GM19193 (cell line): ENCODE results near the gene WNT9B.

ENCODE experiments used
- POLR2A ChIP-seq: IDR thresholded peaks from 4 replicates; pipeline ENCODE4 v1.6.1; 2011; ENCODE audit not compliant: insufficient read depth, insufficient read length; ENCODE audit errors: extremely low read depth

WNT9B gene

DNA sequence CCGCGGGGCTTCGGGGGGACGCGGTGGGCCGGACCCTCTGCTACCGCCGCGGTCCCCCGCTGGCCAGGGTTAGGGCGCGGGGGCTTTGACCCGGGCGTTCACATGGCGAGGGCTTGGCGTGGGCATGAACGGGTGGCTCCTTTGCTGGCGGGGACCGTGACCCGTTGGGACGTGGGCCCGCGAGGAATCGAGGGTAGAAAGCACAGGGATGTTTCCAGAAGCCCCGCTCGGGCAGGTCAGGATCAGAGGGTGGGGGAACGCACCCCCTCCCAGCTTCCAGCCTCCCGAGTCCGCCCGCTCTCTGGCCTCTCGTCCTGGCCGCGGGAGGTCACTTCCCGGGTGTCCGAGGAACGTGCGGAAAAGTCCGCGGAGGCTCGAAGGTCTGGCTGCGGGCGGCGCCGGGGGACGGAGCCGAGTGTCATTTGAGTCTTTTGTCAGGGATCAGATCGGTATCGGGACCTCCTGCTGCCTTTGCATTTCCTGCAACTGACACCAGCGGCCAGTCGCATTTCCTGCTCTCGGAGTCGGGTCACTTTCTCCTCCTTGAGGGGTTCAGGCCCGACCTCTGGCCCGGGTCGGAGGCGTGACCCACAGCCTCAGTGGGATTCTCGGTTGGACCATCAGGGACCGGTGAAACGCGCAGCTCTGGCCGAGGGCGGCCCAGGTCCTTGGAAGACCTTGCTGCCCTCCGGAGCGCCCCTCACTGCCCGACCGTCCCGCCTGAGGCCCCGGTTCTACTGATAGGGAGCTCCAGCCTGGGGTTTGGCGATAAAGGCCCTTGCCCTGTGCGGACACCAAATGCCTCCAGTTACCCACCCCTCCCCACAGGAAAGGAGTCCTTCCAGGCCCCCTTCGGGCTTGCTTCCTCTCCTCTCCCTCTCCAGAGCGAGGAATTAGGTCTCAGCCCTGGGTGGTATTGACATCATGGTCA, 32.2 kb upstream of the WNT9B start:
- TF ChIP-seq POLR2A, result no peak

DNA sequence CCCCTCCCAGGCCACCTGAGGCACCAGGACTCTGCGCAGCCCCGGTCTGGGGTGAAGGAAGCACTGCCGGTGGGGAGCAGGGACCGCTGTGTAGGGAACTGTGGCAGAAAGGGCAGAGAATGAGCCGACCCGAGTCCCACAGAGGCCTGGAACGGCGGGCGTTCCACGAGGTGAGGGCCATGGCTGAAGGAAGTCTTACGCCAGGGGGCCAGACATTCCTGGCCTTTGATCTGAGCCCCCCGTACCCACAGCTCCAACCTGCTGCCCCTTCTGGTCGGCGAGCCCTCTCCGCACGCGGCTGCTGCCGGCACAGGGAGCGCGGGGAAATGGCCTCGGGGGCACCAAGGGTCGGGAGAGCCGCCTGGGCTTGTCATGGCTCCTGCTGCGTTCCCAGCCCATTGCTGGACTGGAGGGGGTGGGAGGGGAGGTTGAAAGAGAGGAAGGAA, 31.5 kb upstream of the WNT9B start:
- TF ChIP-seq POLR2A, result no peak

DNA sequence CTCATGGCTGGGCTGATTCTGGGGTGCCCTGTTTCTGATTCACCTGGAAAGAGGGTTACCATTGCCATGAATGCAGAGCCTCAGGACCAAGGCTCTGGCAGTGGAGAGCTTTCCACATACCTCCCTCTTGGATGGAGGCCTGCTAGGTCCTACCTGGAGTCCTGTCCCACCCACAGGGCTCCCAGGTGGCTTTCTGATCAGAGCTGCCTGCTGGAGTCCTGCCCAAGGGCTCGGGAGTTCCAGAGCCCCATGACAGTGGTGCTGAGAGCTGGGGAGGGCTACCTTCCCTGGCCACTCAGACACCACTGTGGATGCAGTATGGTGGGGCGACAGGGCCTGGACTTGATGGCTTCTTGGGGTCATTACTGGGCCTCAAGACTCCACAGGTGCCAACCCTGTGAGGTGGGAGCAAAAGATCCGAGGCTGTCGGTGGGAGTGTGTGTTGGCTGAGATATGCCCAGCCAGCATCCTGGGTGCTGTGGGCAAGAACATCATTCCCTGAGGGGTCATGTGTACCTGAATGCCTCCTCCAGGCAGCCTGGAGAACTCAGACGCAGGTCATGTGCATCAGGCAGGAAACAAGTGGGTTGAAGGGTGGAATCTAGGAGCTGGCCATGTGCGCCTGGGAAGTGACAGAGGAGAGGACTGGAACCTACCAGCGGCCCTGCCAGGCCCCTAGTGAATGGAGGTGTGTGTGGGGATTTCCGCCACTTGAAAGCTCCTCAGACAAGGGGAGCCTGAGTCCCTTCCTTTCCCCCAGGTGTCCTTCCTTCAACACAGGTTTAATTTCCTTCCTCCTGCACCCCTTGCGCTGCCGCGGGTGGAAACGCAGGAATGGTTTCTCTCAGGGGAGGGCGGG, 30.6 kb upstream of the WNT9B start:
- no peak for TF ChIP-seq POLR2A

DNA sequence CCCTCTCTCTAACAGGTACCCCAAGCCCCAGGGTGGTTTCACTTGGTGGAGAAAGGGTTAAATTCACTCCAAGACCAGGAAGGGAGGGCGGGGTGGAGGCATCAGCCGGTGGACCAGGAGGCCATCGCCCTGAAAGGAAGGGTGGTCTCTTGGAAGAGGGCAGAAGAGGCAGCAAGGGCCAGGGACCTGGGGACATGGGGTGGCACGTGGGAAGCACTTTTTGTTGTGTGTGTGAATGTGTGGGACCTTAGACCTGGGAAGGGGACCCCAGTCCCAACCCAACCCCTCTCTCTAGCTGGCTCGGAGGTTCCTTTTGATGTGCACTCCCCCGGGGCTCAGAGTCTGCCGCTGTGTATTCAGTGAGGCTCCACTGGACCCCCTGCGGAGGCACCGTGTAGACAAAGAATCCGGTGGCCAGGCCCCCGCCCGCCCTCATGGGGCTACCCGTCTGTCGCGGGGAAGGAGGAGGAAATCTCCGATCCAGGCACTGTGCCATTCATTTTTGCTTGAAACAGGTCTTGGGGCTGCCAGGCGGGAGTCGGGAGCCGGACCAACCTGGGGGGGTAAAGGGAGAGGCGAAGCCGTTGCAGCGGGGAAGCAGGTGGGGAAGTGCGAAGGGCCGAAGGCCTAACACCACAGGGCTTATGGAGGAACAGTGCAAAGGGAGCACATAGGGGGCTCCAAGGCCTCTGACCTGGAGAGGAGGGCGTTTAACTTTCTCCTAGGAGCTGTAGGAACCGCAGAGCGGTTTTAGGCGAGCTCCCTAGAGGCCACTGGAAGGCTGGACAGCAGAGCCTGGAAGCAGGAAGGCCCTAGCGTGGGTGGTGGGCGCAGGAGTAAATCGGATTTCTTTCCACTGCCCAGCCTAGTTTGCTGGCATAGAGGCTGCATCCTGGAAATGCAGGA, 29.6 kb upstream of the WNT9B start:
- TF ChIP-seq POLR2A, result no peak

DNA sequence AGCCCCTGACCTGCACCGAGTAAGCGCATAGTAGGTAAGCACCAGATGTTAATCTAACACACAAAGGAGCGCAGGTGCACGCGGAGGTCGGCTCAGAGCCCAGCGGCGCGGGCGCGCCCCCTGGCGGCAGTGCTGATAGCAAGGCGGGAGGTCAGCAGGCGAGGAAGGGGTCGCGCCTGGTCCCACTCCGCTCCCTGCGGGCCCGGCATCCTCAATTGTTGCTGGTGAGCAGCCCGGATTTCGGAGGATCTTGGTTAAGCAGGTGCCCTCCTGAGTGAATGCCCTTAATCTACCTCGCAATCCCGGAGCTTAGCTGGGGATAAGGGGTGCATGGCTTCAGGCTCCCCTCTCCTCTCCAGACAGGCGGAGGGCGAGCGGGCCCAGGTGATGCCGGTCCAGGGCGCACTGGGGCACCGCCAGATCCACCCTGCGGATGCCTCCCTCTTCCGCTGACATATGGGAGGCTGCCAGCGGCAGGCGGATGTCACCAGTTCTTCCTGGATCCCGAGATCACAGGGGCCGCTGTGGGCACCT, 28.9 kb upstream of the WNT9B start:
- no peak for TF ChIP-seq POLR2A

DNA sequence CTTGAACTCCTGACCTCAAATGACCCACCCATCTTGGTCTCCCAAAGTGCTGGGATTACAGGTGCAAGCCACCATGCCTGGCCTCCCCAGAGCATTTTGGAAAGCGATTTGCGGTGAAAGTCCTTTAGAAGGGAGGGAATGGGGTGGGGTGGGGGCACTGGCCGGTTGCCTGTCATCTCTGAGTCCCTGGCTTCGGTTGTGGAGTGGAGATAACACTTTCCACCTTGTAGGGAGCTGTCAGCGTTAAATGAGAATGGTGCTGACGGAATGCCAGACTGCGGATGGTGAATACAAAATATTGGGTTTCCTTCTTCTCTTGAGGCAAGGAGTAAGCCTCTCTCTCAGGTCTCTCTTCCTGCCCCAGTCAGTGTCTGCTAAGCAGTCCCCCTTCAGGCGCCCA, 27.7 kb upstream of the WNT9B start:
- TF ChIP-seq POLR2A, result no peak

DNA sequence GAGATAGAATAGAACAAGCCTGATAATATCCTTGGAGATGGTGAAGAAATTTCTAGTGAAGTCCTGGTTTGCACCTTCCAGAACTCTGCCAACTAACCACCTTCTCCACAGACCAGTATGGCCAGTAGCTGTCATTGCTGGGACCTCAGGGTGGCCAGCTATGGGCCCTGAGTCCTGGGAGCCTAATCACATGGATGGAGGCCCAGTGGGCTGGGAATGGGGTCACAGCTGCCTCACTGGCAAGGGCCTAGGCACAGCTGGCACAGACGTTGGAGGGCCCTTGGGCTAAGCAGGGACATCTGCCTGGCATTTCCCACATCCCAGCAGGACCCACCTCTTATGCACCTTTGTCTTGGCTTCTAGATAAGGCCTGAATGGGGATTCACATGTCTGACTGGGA, 25.3 kb upstream of the WNT9B start:
- no peak for TF ChIP-seq POLR2A

DNA sequence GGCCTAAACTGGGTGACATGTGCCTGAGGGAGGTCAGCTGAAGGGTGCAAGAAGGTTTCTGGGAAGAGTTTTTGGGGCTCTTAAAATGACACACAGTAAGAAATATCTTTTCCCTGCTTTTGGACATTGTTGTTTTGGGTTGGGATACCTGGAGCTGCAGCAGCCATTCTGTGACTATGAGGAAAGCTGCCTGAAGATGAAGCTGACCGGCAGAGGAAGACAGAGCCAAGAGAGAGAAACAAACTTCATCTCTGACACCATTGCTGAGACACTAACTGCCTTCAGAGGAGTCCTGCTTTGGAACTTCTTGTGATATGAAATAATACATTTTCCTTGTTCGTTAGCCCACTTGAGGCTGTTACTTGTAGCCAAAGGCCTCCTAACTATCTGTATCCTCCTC, 24.1 kb upstream of the WNT9B start:
- TF ChIP-seq POLR2A, result no peak

DNA sequence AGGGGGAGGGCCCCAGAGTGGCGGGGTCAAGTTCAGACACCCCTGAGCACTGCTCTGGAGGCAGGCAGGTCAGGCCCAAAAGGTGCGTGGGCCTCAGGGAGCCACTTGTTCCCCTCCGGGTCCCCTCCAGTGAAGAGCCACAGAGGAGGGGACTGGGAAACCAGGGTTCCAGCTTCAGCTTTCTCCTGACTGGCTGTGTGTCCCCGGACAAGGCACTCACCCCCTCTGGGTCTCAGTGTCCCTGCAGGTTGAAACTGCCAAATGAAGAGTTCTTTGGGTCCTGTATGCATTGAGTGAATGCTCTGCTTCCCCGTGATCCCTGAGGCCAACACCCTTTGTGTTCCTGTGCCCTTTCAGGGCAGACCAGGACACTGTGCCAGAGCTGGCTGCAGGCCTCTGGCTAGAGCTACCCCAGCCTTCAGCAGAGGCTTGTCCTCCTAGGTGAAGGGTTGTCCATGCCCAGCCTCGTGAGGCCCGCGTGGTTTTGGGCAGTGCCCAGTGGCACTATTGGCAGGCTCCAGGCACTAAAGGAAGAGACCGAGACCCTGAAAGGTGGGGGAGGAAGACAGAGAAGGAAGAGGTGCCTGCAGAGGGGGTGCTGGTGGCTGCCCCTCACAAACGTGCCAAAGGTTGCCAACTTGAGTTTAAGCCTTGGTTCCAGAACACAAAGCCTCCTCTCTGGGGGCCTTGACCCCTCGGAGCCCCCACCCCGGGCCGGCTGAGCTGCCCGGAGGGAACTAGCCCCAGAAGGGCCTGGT, 19.6 kb upstream of the WNT9B start:
- TF ChIP-seq POLR2A, result no peak

DNA sequence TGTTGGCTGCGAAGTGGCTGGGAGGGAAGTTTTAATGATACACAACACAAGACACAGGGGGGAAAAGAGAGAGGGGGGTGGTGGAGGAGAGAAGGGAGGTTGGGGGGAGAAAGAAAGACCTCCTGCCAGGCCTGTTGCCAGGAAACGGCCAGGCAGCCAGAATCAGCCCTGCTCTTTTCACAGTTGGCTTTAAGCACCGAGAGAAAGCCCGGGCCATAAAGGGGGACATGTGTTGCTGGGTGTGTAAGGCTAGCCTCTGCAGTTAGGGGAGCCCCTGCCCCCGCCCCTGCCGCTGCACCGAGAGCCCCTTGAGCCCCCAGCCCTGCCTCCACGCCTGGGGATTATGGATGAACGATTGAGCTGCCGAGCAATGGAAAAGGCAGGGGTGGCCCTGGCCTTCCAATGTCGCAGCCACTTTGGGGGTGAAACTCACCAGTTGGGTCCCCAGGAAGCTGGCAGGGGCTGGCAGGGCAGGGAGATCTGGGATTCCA, 19.0 kb upstream of the WNT9B start:
- TF ChIP-seq POLR2A, result no peak

DNA sequence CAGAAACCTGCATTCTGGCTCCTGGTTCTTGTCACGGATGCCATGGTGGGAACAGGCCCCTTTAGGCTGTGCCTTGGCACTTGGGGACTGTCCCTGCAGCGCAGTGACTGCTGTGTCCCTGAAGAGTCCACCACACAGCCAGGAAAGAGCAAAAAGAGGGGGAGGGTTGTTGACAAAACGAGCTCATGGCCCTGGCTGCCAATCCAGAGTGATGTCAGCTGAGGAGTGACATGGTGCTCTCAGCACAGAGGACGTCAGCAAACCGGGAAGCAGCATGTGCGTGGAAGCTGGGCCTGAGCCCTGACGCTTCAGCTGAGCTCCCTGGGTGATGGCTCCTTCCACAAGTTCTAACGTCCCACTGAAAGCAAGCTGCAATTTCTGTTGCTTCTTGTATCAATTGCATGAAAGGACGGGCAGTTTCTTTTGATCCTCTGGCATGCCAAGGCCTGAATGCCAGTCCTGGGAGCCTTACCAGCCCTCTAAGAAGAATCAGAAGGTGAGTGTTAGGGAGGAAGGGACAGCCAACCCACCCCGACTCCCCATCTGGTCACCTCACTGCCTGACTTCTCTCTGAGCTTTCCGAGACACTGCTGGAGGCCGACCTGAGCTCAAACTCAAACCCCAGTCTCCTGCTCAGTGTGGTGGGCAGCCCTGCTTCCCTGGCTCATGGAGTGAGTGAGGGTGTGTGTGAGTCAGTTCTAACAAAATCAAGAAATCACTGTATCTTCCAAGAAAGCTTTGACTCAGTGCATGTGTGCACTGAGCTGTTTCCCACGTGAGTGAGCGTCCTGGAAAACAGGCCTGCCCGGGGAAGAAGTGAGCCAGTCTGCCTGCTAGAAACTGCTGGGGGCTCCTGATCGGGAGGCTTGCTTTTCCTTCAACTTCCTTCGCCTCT, 18.2 kb upstream of the WNT9B start:
- no peak for TF ChIP-seq POLR2A

DNA sequence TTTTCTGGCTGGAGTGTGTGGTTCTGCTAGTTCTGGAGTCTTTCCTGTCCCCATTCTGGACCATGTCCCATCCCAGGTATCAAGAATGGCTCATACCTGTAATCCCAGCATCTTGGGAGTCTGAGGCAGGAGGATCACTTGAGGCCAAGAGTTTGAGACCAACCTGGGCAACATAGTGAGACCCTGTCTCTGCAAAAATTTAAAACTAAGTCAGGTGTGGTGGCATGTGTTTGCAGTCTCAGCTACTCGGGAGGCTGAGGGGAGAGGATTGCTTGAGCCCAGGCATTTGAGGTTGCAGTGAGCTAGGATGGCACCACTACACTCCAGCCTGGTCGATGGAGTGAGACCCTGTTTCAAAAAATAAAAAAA, 17.6 kb upstream of the WNT9B start:
- no peak for TF ChIP-seq POLR2A

DNA sequence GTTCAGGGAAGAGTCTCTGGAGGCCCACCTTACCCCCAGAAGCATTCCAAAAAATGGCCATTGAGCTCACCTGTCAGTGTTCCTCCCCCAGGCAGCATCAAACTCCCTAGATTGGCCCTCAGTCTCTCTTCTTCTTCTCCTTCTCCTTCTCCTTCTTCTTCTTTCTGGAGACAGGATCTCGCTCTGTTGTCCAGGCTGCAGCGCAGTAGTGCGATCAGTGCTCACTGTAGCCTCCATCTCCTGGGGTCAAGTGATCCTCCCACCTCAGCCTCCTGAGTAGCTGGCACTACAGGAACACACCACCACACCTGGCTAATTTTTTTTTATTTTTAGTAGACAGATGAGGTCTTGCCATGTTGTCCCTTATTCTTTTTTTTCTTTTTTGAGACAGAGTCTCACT, 16.5 kb upstream of the WNT9B start:
- no peak for TF ChIP-seq POLR2A
